NCI-H345 (cell line): ENCODE measurements around the gene FXYD1.

ENCODE experiments used
- DNase-seq: peaks from one replicate; lab custom pipeline; 2025; lab: John Stamatoyannopoulos, UW

FXYD1 gene

DNA sequence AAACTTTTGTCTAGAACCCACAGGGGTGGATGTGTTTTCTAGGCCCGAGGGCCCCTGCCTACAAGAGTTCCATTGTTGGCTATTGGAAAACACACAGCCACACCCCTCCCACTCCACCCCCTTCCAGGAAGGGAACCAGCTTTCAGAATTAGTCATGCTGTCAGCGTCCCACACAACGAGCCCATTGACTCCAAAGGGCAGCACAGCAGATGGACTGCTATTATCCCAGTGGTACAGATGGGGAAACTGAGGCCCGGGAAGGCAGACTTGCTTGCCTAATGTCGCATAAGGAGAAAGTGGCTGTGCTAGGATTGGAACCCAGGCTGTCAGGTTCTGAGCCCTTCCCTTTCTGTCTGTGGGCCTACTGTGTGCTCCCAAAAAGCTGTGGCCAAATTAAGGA is 31.1 kb upstream of the FXYD1 start:
- no peak for DNase-seq

DNA sequence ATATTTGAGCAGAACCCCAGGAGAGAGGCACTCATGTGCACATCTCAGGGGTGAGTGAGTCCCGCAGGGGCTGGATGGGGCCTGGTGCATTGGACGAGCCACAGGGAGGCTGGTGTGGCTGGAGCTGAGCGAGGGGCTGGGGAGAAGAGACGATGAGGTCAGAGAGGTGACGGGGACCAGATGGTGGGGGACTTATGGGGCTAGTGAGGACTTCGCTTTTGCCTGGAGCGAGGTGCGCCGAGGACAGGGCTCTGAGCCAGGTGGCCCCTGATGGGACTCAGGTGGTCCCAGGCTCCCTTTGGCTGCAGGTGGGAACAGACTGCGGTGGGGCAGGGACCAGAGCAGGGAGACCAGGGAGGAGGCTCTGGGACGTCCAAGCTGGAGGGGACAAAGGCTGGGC is 29.9 kb upstream of the FXYD1 start:
- DNase-seq = no peak

DNA sequence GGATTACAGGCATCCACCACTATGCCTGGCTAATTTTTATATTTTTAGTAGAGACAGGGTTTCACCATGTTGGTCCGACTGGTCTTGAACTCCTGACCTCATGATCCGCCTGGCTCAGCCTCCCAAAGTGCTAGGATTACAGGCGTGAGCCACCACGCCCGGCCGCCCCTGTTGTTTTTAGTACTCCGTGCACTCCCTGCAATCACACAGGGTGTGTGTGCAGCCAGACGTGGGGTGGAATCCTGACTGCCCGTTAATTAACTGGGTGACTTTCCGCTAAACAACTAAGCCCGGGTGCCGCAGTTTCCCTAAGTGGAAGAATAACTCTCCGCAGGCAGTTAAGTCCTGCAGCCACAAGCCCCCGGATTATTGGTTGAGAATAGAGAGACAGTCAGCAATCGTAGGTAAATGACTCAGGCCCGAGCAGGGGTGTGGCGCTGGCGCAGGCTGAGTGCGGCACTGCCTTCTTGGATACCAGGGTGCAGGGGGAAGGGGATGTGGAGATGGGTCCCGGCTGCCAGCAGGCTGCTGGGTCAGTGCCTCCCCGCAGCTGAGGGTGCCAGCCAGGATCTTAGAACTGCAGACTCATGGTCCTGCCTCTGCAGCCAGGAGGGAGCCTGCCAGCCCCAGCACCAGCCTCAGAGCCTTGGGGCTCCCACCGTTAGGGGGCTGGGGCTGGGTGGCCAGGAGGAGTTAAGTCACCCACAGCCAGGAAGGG is 29.1 kb upstream of the FXYD1 start:
- no peak for DNase-seq

DNA sequence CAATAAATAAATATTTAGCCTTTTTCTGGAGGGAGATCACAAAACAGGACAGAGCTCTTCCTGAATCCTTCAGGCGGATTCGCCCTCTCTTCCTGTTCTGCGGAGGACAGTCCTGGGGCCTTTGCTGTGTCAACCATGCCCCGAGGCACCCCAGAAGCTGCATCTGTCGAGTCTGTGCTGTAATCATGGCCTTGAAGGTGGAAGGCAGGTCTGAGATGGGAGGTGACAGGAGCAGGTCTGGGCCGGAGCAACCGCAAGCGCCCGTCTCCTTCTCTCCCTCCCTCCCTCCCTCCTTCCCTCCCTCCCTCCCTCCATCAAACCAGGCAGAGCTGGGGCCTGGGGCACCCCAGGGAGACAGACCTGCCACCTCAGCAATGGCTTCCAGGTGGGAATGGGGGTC is 27.6 kb upstream of the FXYD1 start:
- no peak for DNase-seq

DNA sequence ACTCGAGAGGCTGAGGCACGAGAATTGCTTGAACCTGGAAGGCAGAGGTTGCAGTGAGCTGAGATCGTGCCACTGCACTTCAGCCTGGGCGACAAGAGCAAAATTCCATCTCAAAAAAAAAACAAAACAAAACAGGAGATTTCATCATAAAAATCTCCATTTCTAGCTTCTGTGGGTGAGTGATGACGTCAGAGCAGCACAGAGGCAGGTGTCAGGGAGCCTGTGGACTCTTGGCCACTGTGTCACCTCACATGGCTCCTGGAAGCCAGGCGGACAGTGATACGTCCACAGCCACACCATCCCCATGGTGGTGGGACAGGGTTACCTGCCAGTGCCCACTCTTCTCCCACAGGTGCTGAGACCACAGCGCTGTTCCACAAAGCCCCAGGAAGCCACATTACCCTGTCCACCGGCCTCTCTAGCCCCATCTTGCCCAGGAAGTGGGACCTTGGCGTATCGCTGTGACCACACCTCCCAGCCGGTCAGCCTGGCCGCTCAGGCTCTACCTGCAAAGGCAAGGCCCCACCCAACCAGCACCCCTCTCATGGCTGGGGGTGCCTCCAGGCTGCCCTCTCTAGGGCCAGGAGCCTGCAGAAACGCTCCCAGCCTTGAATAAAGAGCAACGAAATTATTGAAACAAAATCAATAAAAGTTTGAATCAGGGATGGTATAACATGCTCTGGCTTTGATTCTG is 25.5 kb upstream of the FXYD1 start:
- no peak for DNase-seq

DNA sequence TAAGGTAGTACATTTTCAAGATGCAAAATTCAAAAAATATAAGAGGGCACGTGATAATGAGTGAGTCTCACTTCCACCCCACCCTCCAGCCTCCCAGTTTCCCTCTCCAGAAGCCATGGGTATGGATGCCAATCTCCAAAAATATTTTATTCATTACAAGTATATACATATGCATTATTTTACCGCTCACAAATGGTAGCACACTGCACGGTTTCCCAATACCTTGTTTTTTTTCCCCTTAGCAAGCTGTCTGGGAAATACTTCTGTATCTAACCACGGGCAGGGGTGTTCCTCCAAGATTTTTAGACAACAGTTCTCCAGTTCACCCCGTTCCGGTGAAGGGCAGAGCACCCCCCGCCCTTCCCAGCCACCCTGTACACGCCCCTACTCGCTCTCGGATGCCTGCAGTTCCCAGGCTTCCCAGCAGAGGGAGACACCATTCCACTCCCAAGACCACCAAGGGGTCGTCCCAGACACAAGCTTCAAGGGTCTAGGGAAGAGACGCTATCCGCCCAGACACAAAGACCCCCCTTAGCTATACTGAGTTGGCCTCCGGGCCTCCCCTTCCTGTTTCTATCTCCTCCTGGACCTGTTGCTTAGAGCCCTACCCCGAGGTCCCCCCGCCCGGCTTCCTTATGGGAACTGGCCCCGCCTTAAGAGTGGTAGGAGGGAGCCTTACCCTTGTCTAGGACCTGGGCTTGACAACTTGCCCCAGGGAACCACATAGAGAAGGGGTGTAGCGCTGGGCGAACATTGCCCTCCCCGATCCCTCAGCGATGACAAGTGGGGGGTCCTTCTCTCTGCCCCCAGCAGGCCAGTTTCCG is 24.1 kb upstream of the FXYD1 start:
- peak; percentile 67 for DNase-seq

DNA sequence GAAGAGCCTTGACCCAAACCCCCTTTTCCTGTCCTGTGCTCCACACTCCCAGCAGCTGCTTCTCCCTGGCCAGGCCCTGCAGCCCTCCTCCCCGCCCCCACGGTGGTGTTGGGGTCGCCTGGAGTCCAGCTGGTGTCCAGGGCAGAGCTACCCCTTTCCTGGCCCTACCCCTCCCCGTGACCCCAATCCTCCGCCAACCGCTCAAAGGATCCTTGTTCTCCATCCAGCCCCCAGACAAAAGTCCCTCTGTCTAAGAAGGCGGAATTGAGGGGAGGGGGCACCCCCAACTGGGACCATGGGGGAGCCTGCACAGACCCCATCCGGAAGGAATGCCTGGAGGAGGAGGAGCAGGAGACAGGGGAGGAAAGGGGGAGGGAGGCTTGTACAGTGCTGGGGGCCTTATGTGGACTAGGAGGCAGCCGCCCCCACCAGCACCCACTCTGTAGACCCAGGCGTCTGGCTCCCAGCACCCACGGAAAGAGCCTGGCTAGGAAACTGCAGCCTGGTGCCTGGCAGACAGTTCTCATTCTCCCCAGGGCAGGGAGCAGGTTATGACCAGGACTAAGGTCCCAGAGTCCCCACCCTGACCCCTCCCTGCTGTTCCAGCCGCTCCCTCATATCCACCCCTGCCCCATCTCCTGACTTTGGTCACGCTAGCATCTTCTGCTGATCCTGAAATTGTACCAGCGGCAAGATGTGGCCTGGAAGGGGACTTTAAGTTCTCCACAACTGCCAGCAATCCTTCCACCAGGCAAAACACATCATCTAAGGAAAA is 23.3 kb upstream of the FXYD1 start, which contains the start of gene FXYD3:
Gene FXYD3, plus strand, starts transcription at position 647 of the 775 bp plus-strand sequence. CDS start 3,554 bp downstream, outside the sequence.
- no peak for DNase-seq

DNA sequence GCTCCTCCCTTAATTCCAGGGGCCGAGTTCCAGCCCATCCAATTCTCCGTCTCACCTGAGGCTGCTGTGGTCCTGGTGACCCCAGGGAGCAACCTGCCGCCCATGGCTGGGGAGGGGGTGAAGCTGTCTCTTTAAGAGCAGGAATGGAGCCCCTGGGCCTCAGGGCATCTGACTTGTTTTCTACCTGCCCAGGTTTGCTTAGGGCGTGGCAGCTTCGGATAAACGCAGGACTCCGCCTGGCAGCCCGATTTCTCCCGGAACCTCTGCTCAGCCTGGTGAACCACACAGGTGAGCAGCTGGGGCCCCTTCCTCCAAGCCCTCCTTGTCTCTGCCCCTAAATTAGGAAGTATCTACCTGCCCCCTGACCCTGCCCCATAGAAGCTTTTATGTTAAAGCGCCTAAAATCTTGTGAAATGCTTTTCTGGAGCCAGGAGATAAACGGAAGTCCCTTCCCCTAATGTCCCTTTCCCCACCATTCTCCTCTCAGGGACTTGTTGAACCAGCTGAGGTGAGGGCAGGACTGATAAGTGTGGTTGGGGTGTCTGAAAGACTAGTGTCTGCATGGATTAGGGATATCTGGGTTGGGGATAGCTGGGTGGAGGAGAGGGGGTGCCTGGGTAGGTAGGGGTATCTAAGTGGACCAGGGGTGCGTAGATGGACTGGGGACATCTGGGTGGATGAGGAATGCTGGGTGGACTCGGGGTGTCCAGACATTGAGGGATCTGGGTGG is 22.4 kb upstream of the FXYD1 start:
- DNase-seq = peak; percentile 13

DNA sequence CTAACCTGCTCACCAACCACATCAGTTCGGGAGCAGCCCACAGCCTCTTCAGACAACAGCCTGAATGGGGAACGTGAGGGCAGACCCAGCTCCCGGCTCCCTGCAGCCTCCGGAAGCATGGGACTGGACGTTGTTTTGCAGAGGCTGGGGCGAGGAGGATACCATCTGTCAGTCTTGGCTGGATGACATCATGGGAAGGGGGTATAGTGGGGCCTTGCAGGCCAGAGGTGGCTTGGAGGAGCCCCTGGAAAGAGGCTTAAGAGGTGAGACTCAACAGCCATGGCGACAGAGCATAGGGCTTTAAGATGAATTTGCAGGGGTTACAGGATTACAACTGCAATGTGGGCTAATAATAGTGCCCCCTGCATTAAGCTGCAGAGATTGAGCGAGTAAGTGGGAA is 21.5 kb upstream of the FXYD1 start:
- no peak for DNase-seq

DNA sequence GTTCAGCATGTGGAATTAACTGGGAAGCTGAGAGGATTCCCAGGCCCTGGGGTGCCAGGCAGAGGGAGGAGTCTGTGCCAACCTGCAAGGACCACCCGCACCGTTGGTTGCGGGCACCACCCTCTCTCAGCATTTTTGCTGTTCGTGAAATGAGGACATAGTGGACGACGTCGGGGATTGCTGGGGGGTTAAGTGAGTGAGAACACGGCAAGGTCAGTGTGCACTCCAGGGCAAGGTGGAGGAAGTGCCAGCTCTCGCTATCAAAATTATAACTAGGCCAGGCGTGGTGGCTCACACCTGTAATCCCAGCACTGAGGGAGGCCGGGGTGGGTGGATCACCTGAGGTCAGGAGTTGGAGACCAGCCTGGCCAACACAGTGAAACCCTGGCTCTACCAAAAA is 20.8 kb upstream of the FXYD1 start:
- no peak for DNase-seq

DNA sequence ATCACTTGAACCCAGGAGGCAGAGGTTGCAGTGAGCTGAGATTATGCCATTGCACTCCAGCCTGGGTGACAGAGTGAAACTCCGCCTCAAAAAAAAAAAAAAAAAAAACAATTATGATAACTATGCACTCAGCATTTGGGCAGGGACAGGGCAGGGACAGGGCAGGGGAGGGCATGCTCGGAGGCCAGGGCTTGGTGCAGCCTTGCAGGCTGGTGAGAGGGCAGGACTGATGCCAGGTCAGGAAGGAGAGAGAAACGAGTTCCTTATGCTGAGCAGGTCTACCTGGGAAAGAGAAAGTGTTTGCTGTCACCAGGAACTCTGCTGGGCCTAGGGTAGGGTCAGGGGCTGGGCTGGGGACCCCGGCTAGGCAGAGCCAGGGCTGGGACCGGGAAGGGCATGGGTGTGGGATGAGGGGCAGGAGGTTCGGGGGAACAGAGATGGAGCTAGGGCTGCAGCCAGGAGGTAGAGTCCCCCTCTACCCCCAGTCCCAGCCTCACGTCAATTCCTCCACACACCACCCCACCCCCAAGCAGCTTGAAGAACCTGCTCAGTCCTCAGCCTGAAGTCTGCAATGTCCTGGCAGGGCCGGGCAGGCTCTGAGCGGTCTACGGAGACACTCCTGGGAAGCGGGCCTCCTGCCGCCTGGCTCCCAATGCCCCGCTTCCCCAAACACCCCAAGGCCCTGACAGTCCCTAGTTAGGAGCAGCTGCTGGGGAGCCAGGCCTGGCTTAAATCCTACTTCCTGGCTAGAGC is 20.2 kb upstream of the FXYD1 start:
- no peak for DNase-seq

DNA sequence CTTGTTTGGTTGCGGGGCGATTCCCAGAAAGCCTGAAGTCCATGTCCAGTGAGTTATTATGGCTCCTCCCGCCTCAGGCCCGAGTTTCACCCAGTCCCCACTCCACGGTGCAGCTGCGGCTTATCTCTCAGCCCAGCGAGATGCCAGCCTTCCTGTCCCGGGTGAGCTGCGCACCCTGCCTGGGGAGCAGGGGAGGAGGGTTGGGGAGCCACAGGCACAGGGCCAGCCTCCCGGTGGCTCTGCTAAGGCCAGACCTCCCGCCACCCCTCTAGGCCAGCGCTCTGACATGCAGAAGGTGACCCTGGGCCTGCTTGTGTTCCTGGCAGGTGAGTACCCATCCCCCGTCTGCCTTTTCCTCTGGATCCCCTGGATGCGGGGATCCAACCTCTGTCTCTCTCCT is 19.5 kb upstream of the FXYD1 start:
- no peak for DNase-seq

DNA sequence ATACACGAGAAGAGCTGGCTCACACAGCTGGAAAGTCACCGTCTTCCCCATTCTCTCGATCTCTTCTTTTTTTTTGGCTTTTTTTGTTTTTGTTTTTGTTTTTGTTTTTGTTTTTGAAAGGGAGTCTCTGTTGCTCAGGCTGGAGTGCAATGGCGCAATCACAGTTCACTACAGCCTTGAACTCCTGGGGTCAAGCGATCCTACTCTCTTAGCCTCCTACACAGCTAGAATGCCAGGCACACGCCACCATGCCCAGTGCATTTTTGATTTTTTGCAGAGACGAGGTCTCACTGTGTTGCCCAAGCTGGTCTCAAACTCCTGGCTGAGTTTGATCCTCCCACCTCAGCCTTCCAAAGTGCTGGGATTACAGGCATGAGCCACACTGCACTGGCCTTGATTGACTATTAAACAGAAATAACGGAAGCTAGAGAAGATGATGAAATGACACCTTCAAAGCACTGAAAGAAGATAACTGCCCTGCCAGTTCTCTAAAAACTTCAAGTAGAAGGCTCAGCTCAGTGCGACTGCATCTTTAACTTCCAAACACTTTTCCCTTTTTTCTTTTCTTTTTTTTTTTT is 19.0 kb upstream of the FXYD1 start:
- no peak for DNase-seq

DNA sequence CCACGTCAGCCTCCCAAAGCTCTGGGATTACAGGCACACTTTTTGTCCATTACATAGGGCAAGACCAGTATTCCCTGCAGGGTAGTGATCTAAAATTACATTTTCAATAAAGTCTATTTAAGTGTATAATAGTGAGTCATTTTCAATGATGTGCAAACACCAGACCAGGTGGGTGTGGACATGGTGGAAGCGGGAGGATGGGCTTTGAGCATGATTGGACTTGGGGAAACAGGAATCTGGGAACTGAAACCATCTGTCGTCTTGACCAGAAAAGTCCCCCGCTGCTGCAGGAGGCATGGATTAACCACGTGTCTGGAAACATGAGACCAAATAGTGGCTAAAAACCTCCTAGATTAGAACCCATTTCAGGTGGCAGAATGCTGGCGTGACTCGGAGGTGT is 18.1 kb upstream of the FXYD1 start:
- no peak for DNase-seq

DNA sequence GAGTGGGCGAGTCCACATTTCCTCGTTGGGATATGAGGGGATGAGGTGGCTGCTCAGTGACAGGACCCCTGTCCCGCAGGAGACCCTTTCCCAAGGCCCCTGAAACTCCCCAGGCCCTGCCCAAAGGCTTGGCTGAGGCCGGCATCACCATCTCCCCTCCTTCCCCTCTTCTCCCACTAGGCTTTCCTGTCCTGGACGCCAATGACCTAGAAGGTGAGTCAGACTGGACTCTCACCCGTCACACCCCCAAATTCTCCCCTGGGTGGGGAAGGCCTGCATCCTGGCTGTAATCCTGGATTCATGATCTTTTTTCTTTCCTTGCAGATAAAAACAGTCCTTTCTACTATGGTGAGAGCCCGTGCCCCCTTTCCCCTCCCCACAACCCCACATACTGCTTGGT is 17.7 kb upstream of the FXYD1 start:
- no peak for DNase-seq

DNA sequence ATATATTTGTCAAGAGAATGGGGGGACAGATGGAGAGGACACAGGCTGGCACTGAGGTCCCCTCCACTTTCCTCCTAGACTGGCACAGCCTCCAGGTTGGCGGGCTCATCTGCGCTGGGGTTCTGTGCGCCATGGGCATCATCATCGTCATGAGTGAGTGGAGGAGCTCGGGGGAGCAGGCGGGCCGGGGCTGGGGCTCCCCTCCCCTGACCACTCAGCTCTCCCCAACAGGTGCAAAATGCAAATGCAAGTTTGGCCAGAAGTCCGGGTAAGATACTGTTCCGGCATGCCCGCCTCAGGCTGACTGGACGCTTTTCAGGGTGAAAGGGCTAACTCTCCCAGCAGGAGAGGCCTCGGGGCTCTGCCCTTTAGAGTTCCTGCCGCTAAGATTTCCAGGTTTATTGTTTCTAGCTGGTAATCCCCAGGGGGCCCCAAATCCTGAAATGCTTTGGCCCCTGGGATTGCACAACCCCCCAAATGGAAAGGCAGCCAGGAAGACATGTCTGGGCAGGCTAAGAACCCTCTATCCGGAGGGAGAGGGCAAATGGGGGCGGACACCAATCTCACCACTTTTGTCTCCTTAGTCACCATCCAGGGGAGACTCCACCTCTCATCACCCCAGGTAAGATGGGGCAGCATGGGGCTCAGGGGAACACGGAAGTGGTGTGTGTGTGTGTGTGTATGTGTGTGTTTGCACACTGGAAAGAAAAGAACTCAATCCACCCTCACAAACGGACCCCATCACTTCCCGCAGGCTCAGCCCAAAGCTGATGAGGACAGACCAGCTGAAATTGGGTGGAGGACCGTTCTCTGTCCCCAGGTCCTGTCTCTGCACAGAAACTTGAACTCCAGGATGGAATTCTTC is 15.7 kb upstream of the FXYD1 start:
- DNase-seq = no peak

DNA sequence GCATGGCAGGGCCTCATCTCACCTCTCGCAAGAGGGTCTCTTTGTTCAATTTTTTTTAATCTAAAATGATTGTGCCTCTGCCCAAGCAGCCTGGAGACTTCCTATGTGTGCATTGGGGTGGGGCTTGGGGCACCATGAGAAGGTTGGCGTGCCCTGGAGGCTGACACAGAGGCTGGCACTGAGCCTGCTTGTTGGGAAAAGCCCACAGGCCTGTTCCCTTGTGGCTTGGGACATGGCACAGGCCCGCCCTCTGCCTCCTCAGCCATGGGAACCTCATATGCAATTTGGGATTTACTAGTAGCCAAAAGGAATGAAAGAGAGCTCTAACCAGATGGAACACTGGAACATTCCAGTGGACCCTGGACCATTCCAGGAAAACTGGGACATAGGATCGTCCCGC is 15.1 kb upstream of the FXYD1 start:
- DNase-seq = no peak

DNA sequence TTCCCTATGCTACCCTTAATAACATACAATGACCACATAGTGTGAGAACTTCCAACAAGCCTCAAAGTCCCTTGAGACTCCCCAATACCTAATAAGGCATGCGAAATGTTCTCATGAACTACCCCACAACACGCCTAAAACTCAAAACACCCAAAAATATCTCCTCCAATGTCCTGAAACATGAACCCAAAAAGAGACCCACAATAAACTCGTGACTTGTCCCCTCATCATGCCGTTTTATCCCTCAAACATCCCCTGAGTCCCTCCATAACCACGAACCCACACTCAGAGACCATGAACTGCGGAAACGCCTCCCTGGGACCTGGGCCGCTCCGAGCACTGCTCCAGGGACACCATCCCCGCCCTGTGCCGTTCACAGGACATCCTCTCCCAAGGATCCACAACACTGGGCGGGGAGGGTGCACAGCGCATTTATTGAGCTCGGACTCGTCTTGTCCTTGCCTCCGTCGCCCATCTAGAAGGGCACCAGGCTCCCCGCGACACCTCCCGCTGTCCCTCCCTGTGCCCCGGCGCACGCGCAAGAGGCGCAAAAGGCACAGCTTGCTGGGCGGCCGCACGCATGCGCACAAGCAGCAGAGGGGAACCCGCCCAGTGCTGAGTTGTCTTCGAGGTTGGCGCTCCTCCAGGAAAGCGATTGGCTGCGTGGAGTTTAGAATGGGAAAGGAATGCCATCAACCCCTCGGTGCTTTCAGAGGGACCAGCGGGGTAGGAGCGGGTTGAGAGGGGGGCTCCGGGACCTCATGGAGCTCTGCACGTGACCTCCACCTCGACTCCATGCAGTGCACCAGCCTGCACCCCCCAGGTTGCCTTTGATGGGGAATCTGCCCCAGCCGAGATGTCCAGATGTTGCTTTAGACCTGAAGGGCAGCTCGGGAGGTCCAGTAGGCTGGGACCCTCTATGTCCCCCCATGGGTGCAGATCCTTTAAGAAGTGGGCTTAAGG is 14.2 kb upstream of the FXYD1 start:
- DNase-seq = peak; percentile 91
